Umbilical cord (tissue), 2 donors: Measurements from ENCODE around the gene GINS3. TPM values are rescaled to one million over a fixed set of nuclear protein-coding genes. Genes with fewer than 3 reads are reported as not detected.

ENCODE experiments used
- DNase-seq: peaks from one replicate; pipeline ENCODE4 v3.0.0-alpha.2; 2015; ENCODE audit warnings: low spot score
- total RNA-seq: library from RNA; depleted of rRNA; stranded (reverse); fragments of >200 nt; gene quantifications from one replicate; pipeline ENCODE4 v1.2.3, GENCODE V29; 2014; ENCODE audit warnings: low replicate concordance; ENCODE audit not compliant: insufficient read depth

The GINS3 gene
- total RNA-seq, 1 donor from 2014 or later = 7.2 TPM

DNA sequence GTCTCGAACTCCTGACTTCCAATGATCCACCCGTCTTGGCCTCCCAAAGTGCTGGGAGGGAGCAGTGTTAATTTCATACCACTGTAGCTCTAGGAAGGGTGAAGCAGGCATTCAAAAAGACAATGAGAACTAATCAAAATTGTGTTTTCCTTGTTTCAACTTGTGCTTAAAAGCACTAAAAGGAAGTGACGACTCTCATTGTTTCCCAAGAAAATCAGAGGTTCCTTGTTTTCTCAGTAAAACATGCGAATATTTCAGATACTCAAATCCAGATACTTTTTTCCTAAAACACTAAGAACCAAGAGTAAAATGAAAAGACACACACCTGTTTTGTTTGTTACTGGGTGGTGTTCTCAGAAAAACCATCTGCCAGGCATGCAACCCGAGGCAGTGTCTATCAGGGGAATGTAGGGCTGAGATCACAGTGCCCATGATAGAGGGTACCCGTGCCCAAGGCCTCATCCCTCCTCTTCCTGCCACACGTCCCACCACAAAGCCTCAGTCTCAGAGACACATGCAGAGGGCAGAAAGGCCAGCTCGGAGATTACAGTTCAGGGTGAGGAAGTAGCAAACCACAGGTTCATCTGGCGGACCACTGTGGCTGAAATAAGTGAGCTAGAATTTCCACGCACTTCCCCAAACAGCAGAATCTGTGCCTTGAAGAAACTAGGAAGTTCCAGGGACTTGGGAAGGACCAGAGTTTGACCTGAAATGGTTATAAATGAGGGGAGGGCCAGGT lies 33.7 kb downstream of the GINS3 start:
- peak; percentile 43 for DNase-seq

DNA sequence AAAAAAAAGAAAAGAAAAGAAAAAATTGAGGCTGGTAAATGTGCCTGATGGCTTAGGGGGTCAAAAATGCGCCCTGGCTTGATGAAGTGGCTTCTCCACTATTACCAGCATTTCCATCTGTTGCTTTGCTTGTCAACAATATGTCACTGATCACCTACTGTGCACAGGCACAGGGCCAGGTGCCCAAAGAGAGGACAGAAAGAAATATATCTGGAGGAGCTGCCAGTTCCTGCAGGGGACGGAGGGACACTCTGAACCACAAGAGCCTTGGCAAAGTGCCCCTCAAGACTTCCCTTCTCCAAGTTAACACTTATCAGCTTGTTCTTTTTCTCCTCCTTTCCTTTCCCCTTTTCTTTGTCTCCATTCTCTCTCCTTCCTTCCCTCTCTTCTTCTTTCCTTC lies 34.7 kb downstream of the GINS3 start:
- DNase-seq = no peak

DNA sequence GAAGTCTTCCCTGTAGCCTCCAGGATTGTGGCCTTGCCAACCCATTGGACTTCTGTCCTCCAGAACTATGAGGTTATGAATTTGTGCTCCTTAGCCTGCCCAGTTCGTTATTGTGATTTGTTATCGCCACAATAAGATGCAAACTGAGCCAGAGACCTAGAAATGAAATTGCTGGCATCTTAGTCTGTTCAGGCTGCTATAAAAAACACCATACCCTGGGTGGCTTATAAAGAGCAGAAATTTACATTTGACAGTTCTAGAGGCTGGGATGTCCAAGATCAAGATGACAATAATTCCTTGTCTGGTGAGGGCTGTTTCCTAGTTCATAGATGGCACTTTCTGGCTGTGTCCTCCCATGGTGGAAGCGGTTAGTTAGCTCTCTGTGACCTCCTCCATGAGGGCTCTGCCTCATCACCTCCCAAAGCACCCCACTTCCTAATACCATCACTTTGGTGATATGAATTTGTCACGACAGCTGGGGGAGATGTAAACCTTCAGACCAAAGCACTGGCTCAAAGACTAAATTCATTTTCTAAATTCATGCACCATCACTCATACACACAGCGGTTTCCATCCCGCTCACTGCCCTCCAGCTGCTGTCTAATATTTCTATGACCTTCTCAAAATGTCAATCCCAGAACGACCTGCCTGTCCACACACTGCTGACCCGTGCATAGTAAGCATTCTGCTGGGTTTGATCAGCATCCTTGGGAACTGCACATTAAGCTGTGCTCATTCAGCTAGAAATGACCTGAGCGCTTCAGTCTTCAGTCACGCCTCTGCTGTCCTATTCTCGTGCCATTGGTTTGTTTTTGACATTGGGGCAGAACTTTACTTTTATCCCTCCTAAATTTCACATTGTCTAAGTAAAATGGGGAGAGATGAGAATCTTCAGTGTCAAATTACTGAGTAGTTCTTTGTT lies 36.6 kb downstream of the GINS3 start:
- no peak for DNase-seq

DNA sequence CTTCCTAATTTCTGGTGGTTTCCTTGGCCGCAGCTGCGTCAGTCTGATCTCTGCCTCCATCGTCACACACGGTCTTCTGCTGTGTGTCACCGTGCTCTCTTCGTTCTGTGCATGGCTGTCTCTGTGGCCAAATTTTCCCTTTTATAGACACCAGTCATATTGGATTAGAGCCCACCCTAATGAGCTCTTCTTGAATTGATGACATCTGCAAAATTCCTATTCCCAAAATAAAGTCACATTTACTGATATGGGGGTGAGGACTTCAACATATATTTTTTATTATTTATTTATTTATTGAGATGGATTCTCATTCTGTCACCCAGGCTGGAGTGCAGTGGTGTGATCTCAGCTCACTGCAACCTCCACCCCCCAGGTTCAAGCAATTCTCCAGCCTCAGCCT lies 38.4 kb downstream of the GINS3 start:
- DNase-seq = no peak

DNA sequence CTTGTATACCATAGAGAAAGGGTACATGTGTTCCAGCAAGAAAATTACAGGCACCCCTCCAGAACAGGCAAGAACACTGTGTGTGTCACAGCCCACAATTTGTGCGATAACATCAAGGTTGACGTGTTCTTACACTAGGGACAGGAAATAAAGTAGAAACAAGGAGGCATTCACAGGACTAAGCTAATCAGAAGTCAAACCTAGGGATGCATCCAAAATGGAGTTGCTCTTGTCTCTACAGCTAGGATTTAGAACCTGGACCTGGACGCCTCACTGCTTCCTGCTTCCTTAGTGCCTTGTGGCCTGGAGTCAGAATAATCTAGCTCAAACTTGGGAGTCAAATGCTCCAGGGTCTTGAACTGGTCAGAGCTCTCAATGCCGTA lies 41.3 kb downstream of the GINS3 start:
- no peak for DNase-seq

DNA sequence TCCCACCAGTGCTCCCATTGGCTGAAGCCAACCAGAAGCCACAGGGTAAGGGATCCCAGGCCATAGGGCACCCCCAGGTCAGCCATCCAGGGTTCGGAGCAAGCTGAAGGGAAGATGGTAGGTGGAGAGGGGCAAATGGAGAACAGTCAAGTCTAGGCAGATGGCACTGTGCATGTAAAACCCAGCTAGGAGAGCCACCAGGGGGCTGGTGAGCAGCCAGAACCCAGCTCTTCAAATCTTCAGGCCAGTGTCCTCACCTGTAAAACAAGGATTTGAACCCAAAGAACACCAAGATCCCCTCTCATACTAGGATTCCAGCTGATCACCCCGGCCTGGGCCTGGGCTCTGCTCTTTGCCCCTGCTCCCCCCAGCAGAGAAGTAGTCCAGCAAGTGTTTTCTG lies 43.5 kb downstream of the GINS3 start:
- DNase-seq = no peak

DNA sequence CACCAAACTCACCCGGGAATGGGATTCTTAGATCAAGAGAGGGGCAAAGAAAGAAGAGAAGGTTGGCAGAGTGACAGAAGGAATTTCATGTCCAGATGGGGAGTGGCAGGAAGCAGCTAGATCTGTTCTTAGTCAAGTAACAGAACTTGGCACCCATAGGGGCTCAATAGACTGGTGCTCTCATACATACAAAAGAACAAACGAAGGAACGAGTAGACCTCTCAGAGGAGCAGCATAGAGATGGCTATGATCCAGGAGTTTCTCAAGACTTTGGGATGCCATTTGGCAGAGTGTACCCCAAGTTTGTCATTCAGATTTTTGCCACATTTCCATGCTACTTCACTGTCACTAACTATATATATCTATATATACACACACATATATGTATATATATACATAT lies 47.9 kb downstream of the GINS3 start:
- DNase-seq = no peak

DNA sequence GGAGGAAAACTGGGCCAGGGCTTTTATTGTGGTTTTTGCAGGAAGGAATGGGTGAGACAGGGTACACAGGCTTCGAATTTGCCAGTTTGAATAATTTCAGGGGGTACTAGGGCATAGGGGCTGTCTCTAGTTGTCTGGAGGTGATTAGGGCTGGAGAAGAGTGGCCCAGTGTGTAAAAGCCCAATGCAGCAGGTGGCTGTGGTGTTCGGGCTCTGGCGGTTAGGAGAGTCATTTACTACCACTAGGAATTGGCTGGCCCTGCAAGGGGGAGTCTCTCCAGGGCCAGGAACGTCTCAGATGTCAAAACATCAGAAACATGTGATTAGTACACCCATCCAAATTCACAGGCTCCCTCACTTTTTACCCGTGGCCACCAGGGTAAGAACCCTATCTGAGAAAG lies 50.3 kb downstream of the GINS3 start:
- DNase-seq = no peak

DNA sequence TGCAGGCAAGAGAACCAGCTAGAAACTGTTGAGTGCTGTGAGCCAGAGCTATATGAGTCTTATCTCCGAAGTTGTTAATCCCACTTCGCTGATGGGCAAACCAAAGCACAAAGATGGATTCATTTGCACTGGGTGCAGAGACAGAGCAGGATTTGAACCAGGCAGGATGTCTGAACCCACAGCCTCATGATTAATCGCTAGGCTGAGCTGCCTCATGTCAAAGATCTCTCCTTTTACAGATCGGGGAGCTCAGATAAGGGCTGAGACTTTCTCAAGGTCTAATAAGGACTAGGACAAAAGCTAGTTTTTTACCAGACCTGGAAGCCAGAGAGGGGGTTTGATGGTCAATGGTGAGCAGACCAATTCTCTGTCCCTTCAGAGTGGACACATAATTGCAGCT lies 51.5 kb downstream of the GINS3 start:
- no peak for DNase-seq

DNA sequence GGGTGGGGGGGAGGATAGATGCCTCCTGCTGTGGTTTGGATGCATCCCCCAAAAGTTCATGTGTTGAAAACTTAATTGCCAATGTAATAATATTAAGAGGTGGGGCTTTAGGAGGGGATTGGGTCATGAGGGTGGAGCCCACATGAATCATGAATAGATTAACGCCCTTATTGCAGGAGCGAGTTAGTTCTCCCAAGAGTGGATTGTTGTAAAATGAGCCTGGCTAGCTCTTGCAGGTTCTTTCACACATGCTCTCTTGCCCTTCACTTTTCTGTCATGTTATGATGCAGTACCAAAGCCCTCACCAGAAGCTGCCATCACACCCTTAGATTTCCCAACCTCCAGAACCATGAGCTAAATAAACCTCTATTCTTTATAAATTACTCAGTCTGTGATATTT lies 52.0 kb downstream of the GINS3 start:
- no peak for DNase-seq

DNA sequence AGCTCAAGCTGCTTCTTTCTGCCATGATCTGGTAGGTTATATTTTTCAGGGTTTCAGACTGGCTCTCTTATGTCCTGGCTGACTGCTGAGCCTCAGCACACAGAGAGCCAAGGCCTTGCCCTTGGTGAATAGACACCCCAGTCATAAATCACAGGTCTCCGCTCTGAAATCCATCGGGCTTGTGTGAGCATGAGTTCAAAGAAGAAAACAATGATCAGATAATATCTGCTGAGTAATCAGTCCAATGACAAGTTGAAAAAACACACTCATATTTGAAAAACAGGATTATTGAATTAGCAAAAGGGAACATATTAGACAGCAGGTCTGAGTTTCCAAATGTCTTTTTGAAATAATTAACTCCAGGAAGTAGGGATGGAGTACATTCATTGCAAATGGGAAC lies 56.6 kb downstream of the GINS3 start:
- DNase-seq = peak; percentile 62

DNA sequence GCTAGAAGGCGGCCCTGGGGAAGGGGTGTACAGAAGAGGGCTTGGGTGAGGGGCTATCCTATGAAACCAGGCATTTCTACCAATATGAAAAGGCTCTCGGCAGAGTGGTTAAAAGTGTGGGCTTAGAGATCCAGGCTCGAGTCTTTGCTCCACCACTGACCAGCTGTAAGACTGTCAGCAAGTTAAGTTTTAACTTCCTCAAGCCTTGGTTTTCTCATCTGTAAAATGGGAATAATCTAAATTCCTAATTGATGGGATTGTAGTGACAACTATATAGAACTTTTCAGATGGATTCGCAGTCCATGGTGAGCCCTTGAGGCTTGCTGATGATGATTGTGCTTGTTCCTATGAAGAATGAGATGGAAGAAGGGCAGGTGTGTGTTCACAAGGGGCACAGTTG lies 57.0 kb downstream of the GINS3 start:
- no peak for DNase-seq

DNA sequence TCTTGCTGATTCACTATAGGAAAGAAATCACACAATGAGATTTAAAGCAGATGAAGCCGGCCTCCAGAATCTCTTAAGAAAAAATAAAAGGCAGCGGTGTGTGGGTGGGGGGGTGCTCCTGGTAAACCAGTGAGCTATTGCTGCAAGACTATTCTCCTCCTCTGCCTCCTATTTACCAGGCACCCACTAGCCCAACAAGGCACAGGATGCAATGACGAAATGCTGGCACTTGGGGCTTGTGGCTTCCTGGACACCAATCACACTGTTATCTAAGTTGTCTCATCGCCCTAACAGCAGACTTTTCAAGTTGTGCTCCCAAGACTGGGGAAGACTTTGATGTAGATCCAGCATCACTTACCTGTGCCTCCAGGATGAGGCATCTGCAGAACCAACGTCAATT lies 57.5 kb downstream of the GINS3 start:
- DNase-seq = no peak

DNA sequence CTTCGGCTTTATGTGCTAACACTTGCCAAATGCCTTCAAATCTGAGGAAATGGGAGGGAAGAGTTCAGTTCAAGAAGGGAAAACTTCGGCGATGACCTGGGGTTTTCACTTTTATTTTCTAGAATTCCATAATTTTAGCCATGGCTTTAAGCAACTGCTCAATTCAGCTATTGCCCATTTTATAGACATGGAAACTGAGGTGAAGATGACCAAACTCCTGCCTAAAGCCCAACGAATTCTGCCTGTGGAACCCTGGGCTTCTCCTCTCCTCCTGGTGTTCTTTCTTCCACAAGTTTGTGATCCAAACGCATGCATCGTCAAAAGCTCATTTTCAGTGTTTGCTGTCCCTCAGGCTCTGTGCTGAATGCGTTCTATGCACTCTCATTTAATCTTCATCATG lies 58.3 kb downstream of the GINS3 start:
- no peak for DNase-seq

DNA sequence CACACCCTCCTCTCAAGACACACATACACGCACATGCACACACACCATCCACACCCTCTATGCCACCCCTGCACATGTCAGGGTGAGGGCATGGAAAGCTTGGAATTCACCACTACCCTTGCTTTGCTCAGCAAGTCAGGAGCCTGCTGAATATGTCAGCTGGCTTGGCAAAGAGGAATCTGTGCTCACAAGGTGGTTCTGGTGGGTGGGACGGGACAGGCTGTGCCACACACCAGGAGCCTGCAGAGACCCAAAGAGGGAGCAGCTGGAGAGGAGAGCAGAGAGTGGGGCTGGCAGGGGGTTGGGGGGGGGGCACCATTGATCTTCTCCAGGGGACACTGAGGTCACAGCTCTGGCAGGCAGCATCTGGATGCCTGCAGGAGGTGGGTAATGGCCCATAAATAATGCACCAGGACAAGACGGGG lies 59.0 kb downstream of the GINS3 start:
- DNase-seq = no peak

DNA sequence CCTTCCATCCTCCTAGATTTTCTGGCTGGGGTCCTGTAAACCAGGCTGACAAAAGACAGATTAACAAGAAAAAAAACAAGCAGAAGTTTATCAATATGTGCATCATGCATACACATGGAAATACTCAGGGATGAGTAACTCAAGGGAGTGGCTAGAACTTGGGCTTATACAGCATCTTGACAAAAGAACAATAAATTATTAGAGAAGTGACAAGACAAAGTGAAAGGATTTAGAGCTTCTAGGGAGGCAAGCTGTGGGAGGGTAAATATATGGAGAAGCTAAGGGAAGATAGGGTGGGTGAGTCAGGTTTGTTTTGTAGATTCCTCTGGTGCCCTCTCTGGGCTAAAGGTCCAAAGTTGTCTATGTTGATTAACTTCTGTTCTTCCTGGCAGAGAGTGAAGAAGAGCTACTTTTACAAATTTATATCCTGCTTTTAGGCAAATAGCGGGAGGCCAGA lies 59.7 kb downstream of the GINS3 start:
- DNase-seq = peak; percentile 31

DNA sequence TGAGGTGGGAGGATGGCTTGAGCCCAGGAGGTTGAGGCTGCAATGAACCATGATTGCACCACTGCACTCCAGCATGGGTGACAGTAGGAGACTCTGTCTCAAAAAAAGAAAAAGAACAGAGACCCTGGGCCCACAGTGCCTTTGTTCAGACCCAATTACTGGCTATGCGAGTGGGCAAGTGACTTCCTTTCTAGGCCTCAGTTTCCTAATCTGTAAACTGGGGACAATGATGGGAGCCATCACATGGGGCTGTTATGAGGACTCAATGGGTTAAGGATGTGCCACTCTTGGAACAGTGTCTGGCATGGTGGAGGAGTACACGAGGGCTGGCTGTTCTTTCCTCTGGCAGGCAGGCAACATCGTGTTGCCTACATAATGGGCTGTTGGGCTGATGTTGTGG lies 60.4 kb downstream of the GINS3 start:
- no peak for DNase-seq

DNA sequence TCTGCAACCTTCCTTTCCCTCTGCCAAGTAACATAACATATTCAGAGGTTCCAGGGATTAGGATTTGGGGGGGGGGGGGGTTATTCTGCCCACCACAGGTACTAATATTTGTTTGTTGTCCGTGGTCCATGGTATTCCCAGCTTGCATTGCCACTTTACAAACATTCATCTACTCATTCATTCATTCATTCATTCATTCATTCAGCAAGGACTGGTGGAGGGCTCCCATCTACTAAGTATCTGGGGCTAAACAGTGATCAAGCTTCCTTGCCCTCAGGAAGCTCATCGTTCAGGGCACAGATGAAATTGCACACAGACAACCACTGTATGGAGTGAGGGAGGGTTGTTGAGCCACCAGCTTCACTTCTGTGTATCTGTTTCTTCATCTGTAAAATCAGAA lies 61.9 kb downstream of the GINS3 start:
- DNase-seq = no peak

DNA sequence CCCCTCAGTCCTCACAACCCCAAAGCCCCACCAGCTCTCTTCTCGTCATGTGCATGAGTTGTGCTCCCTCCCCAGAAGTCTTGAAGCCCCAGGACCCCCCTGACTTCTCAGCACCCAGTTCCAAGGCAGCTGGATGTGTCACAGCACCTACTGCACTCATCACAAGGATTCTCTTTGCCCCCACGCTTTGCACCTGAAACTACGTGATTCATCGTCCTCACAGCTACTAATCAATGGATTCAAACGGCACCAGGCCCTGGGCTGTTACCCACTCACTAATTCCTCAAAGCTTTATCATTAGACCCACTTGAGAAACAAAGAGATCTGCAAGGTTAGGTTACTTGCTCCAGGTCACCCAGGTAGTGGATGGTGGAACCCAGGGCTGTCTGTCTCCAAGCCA lies 62.6 kb downstream of the GINS3 start:
- DNase-seq = no peak
